HG03378 (cell line): Measurements from ENCODE around the gene FADS2.

Source experiments
- ATAC-seq: cut with Tn5 transposase; IDR thresholded peaks from one replicate; pipeline ENCODE4 v1.9.1; 2021; ENCODE audit warnings: mild to moderate bottlenecking, moderate library complexity; ENCODE audit not compliant: unreplicated experiment

Gene FADS2

GRCh38 chr11:61914471-61915171 is 86.5 kb downstream of the FADS2 start:
- ATAC-seq, result no peak

GRCh38 chr11:61916737-61917333 is 88.7 kb downstream of the FADS2 start:
- no peak for ATAC-seq
